MV-4-11 (cell line): Measurements from ENCODE around the gene COX19.
"Not testable (repeated sequence)": the region's sequence is repeated elsewhere in the genome, so short reads cannot be mapped to it uniquely, and the experiment has no call there.

Experiments
- DNase-seq: peaks from one replicate; lab custom pipeline; 2025; lab: John Stamatoyannopoulos, UW

The COX19 gene

GRCh38 chr7:1010226-1010625 lies 34.9 kb upstream of the COX19 start:
- no peak for DNase-seq

- DNase-seq = no peak
Observed at GRCh38 chr7:1009747-1010146, 34.4 kb upstream of the COX19 start.

- DNase-seq = no peak
Observed at GRCh38 chr7:1008733-1009363, 33.5 kb upstream of the COX19 start.

- DNase-seq = no peak
Observed at GRCh38 chr7:1007901-1008300, 32.6 kb upstream of the COX19 start.

GRCh38 chr7:1005303-1005702 lies 30.0 kb upstream of the COX19 start:
- no peak for DNase-seq

GRCh38 chr7:1004018-1004852 lies 28.9 kb upstream of the COX19 start:
- no peak for DNase-seq

- DNase-seq = not testable (repeated sequence)
Observed at GRCh38 chr7:1002445-1002844, 27.1 kb upstream of the COX19 start.

GRCh38 chr7:1002026-1002425 lies 26.7 kb upstream of the COX19 start:
- DNase-seq = not testable (repeated sequence)

GRCh38 chr7:1001069-1001770 lies 25.9 kb upstream of the COX19 start:
- not testable (repeated sequence) for DNase-seq

- DNase-seq = no peak
Observed at GRCh38 chr7:999941-1000935, 24.9 kb upstream of the COX19 start.

GRCh38 chr7:999149-999879 lies 24.0 kb upstream of the COX19 start:
- no peak for DNase-seq

- DNase-seq = no peak
Observed at GRCh38 chr7:997404-998395, 22.4 kb upstream of the COX19 start.

- peak; percentile 43 for DNase-seq
Observed at GRCh38 chr7:996079-996872, 20.9 kb upstream of the COX19 start.

- DNase-seq = no peak
Observed at GRCh38 chr7:995571-995970, 20.2 kb upstream of the COX19 start.

- DNase-seq = no peak
Observed at GRCh38 chr7:994592-995308, 19.4 kb upstream of the COX19 start.

- DNase-seq = peak; percentile 87
Observed at GRCh38 chr7:992709-993607, 17.6 kb upstream of the COX19 start.
